H1 (cell line): ENCODE measurements around the gene RIPOR3. TPM values are rescaled to one million over a fixed set of nuclear protein-coding genes. Genes with fewer than 3 reads are reported as not detected.

Experiments used
- ASH2L ChIP-seq: fragments of 200-600, 300-600 bp; sonication (generic); IDR thresholded peaks from one replicate; pipeline ENCODE4 v1.7.1; 2017; ENCODE audit warnings: low read length
- CBX5 ChIP-seq: fragments of 300-800, 300-1000 bp; sonication (generic); IDR thresholded peaks from 2 replicates; pipeline ENCODE4 v1.7.1; 2016; ENCODE audit warnings: antibody characterized with exemption, low read length, low read depth
- CBX8 ChIP-seq: fragments of 300-800, 300-1000 bp; sonication (generic); IDR thresholded peaks from 2 replicates; pipeline ENCODE4 v1.7.1; 2016; ENCODE audit warnings: low read depth, low read length, borderline replicate concordance
- CREB1 ChIP-seq: IDR thresholded peaks from 2 replicates; pipeline ENCODE4 v1.6.1; 2012; ENCODE audit warnings: inconsistent platforms
- CTBP2 ChIP-seq: IDR thresholded peaks from 2 replicates; pipeline ENCODE4 v1.7.0; 2011; ENCODE audit warnings: borderline replicate concordance, mild to moderate bottlenecking, moderate library complexity, mixed read lengths, low read length; ENCODE audit not compliant: insufficient read depth, insufficient read length
- CTCF ChIP-seq, 3 experiments: IDR thresholded peaks; 1 replicate in 2 of 3; 2 replicates in 1 of 3; pipeline versions ENCODE4 v1.5.1 to v1.6.1; 2011; ENCODE audit warnings: low read length in 3 of 3, mild to moderate bottlenecking in 3 of 3, inconsistent platforms in 2 of 3, low read depth in 1 of 3, moderate library complexity in 1 of 3; ENCODE audit not compliant: insufficient read depth in 1 of 3; ENCODE audit errors: control extremely low read depth in 1 of 3
- EGR1 ChIP-seq: IDR thresholded peaks from 2 replicates; pipeline ENCODE4 v1.6.1; 2011; ENCODE audit warnings: low read depth, low read length, borderline replicate concordance
- JUN ChIP-seq: IDR thresholded peaks from 2 replicates; pipeline ENCODE4 v1.6.1; 2011; ENCODE audit warnings: low read depth, mild to moderate bottlenecking, improper control_type of control experiment, low read length
- POLR2A ChIP-seq, 2 experiments: IDR thresholded peaks; 1 replicate in 1 of 2; 2 replicates in 1 of 2; pipeline ENCODE4 v1.6.1; 2011; ENCODE audit warnings: low read depth in 2 of 2, low read length in 2 of 2, mild to moderate bottlenecking in 2 of 2; ENCODE audit errors: control extremely low read depth in 1 of 2
- POU5F1 ChIP-seq: IDR thresholded peaks from 2 replicates; pipeline ENCODE4 v1.6.1; 2011; ENCODE audit warnings: low read depth, mild to moderate bottlenecking, low read length, moderate library complexity
- TEAD4 ChIP-seq: IDR thresholded peaks from 2 replicates; pipeline ENCODE4 v1.6.1; 2012; ENCODE audit warnings: low read depth, low read length, inconsistent platforms, mixed read lengths
- USF2 ChIP-seq: IDR thresholded peaks from 2 replicates; pipeline ENCODE4 v1.6.1; 2011; ENCODE audit warnings: low read length, improper control_type of control experiment
- polyA plus RNA-seq, 7 experiments: library from polyadenylated mRNA; depleted of rRNA in 3 of 7; stranded (reverse) in 5 of 7; unstranded in 2 of 7; fragments of >200 nt in 5 of 7; fragments of 200-250 nt in 2 of 7; gene quantifications; 1 replicate in 5 of 7; 2 replicates in 1 of 7; 4 replicates in 1 of 7; pipeline versions ENCODE4 v1.2.1 to v1.2.3, GENCODE V29; 2011 to 2013; ENCODE audit warnings: missing spikeins in 2 of 7, mixed read lengths in 2 of 7
- total RNA-seq: library from RNA; stranded (reverse); fragmentation: NEBNext Ultra II Directional; extraction: Animal tissue kit (Norgen Biotek cat#: 25700); gene quantifications from 2 replicates; pipeline ENCODE4 v1.2.1, GENCODE V29; 2021

RIPOR3 gene
- total and polyA plus RNA-seq, 2 of the 8 experiments (the other 6 are each of a cell fraction or from before 2014, with no cell fraction given), result 3.6 to 4.5 TPM

- no peak for TF ChIP-seq CBX8
- TF ChIP-seq CTCF (IDR thresholded peaks at IDR 0.05; ENCODE audit: control extremely low read depth in 1 of 3, insufficient read depth in 1 of 3, low read depth in 1 of 3, low read length in 3 of 3), result no peak
- TF ChIP-seq POLR2A (IDR thresholded peaks at IDR 0.05; ENCODE audit: control extremely low read depth in 1 of 2, low read depth in 2 of 2, low read length in 2 of 2), result no peak
- no peak for TF ChIP-seq CTBP2
- no peak for TF ChIP-seq CBX5
- no peak for TF ChIP-seq POU5F1
- TF ChIP-seq ASH2L, result no peak
- TF ChIP-seq TEAD4, result 0 out of 2 replicates have a peak, but pooled peaks have one; percentile 15
- TF ChIP-seq EGR1, result no peak
- no peak for TF ChIP-seq USF2
- no peak for TF ChIP-seq JUN
- no peak for TF ChIP-seq CREB1
Measured at GRCh38 chr20:50737352-50737751, 46.0 kb upstream of the RIPOR3 start (continued).
